ENCODE data around the gene TMEM50B. TPM values are rescaled to one million over a fixed set of nuclear protein-coding genes. Genes with fewer than 3 reads are reported as not detected.

Gene TMEM50B
- 87.6 TPM for total RNA-seq

GRCh38 chr21:33479679-33480480 lies at the start of gene TMEM50B:
TMEM50B (minus strand) TSS chr21:33479974; CDS start chr21:33468885, 11,089 bp downstream.

GRCh38 chr21:33491373-33492102 lies 11.8 kb upstream of the TMEM50B start, which contains the start of gene DNAJC28:
DNAJC28 (minus strand) TSS chr21:33491716; CDS start chr21:33489393, 2,323 bp downstream.

GRCh38 chr21:33403128-33403785 lies 76.5 kb downstream of the TMEM50B start, which contains the start of gene IFNGR2:
IFNGR2 (plus strand) TSS chr21:33403413; CDS start chr21:33403544, 131 bp downstream.

Other genes starting within 250 kb of the TMEM50B start
- gene IL10RB, start 213.6 kb downstream of the TMEM50B start, total RNA-seq, result 20.7 TPM
- 51.9 TPM for gene IFNAR1, start 155.0 kb downstream of the TMEM50B start, total RNA-seq
- gene IFNGR2, start 76.6 kb downstream of the TMEM50B start, total RNA-seq, result 53.1 TPM
- gene DNAJC28, start 11.7 kb upstream of the TMEM50B start, total RNA-seq, result 3.2 TPM
- gene GART, start 62.1 kb upstream of the TMEM50B start, total RNA-seq, result 94.7 TPM
- 373 TPM for gene SON, start 63.1 kb upstream of the TMEM50B start, total RNA-seq
- 18.5 TPM for gene DONSON, start 108.7 kb upstream of the TMEM50B start, total RNA-seq
- gene CRYZL1, start 161.8 kb upstream of the TMEM50B start, total RNA-seq, result 80.0 TPM
- 121 TPM for gene ITSN1, start 162.5 kb upstream of the TMEM50B start, total RNA-seq